GM23248 (cell line): Measurements from ENCODE around the gene TRPM3. TPM values are rescaled to one million over a fixed set of nuclear protein-coding genes. Genes with fewer than 3 reads are reported as not detected.

Experiments used
- DNase-seq: peaks from one replicate; pipeline ENCODE4 v3.0.0-alpha.2; 2015
- H2AFZ ChIP-seq: fragments of 200-600 bp; sonication (generic); 2 replicates; pipeline ENCODE4 v1.6.1; 2016; ENCODE audit warnings: antibody characterized with exemption
- H3F3A ChIP-seq: fragments of 200-600 bp; sonication (generic); 2 replicates; pipeline ENCODE4 v1.6.1; 2016; ENCODE audit warnings: mild to moderate bottlenecking, antibody characterized with exemption, mixed run types; ENCODE audit not compliant: insufficient read depth
- H3K27ac ChIP-seq: fragments of 200-600 bp; sonication (generic); 2 replicates; pipeline ENCODE4 v1.5.1; 2016; ENCODE audit warnings: mild to moderate bottlenecking
- H3K27me3 ChIP-seq: fragments of 200-600 bp; sonication (generic); replicated peaks from 2 replicates; pipeline ENCODE4 v1.6.1; 2016; ENCODE audit warnings: mild to moderate bottlenecking; ENCODE audit not compliant: insufficient read depth
- H3K36me3 ChIP-seq: fragments of 200-600 bp; sonication (generic); 2 replicates; pipeline ENCODE4 v1.6.1; 2016; ENCODE audit warnings: low read depth, mild to moderate bottlenecking
- H3K4me1 ChIP-seq: fragments of 200-600 bp; sonication (generic); 2 replicates; pipeline ENCODE4 v1.6.1; 2016; ENCODE audit warnings: mild to moderate bottlenecking; ENCODE audit not compliant: insufficient read depth
- H3K4me2 ChIP-seq: fragments of 200-600 bp; sonication (generic); one replicate; pipeline ENCODE4 v1.6.1; 2016; ENCODE audit warnings: mild to moderate bottlenecking; ENCODE audit not compliant: unreplicated experiment
- H3K4me3 ChIP-seq: fragments of 200-600 bp; sonication (generic); 2 replicates; pipeline ENCODE4 v1.5.1; 2016; ENCODE audit warnings: mild to moderate bottlenecking
- H3K79me2 ChIP-seq: fragments of 200-600 bp; sonication (generic); 2 replicates; pipeline ENCODE4 v1.6.1; 2016; ENCODE audit warnings: mild to moderate bottlenecking; ENCODE audit not compliant: insufficient read depth
- H3K9ac ChIP-seq: fragments of 200-600 bp; sonication (generic); 2 replicates; pipeline ENCODE4 v1.6.1; 2016; ENCODE audit warnings: mild to moderate bottlenecking
- H3K9me2 ChIP-seq: fragments of 200-600 bp; sonication (generic); 2 replicates; pipeline ENCODE4 v1.6.1; 2016; ENCODE audit warnings: mixed run types, mild to moderate bottlenecking, moderate library complexity; ENCODE audit not compliant: insufficient read depth
- H3K9me3 ChIP-seq: fragments of 200-600 bp; sonication (generic); one replicate; pipeline ENCODE4 v1.6.1; 2017; ENCODE audit warnings: low read depth
- H4K20me1 ChIP-seq: fragments of 200-600 bp; sonication (generic); 2 replicates; pipeline ENCODE4 v1.6.0; 2016; ENCODE audit not compliant: insufficient read depth
- EZH2 ChIP-seq: fragments of 200-600 bp; sonication (generic); IDR thresholded peaks from 2 replicates; pipeline ENCODE4 v1.6.1; 2018; ENCODE audit warnings: antibody characterized with exemption, mild to moderate bottlenecking; ENCODE audit not compliant: insufficient read depth, poor library complexity, severe bottlenecking
- EZH2phosphoT487 ChIP-seq: fragments of 200-600 bp; sonication (generic); IDR thresholded peaks from 2 replicates; pipeline ENCODE4 v1.6.1; 2018; ENCODE audit warnings: antibody characterized with exemption, moderate library complexity, mild to moderate bottlenecking, low read depth; ENCODE audit not compliant: insufficient read depth
- WGBS, 2 experiments: methylation state at CpG; one replicate each; pipeline ENCODE4 v1.1.6; 2015 to 2017; ENCODE audit warnings: low lambda C conversion rate in 2 of 2, low coverage in 1 of 2; ENCODE audit errors: missing lambda C conversion rate in 2 of 2; 5-methylcytosine and 5-hydroxymethylcytosine counted together
- in situ Hi-C: fragments of 300-500 bp; cut with MboI; formaldehyde crosslinking; loops from 2 replicates; pipeline ENCODE4 v1.15.0; 2020
- polyA plus RNA-seq: library from polyadenylated mRNA; unstranded; fragments of >200 nt; fragmentation: Nextera tagmentation; extraction: Ambion mirVana; gene quantifications from 2 replicates; pipeline ENCODE4 v1.2.1, GENCODE V29; 2016
- total RNA-seq: library from RNA; depleted of rRNA; stranded (reverse); fragments of >200 nt; shearing (Covaris generic); gene quantifications from 2 replicates; pipeline ENCODE4 v1.2.3, GENCODE V29; 2014

Gene TRPM3
- total and polyA plus RNA-seq, 2 experiments from 2014 or later, result not detected

DNA sequence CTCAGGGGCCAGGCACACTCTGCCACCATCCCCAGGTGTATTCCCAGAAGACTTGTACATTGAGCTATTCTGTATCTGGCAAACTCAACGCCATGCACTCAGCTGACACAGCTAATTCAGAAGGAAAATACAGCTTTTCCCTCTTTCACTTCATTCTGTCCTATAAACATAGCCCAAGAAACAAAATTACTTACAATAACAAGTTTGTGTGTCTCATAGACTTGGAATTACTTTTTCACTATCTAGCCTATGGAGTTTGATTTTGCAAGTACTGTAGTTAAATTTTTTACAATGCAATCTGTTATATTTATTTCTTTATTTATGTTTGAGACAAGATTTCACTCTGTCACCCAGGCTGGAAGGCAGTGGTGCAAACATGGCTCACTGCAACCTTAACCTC lies 581.9 kb downstream of the TRPM3 start:
- Histone ChIP-seq H2AFZ (no peak overlapping the region), H3K27ac (no peak overlapping the region), H3K36me3 (no peaks in the 10 kb centered on the region), H3F3A (no peaks in the 10 kb centered on the region), H3K9me3 (no peaks in the 10 kb centered on the region), H3K79me2 (no peaks in the 10 kb centered on the region), H3K9me2 (no peaks in the 10 kb centered on the region), H3K4me3 (no peak overlapping the region), H3K27me3 (no peaks in the 10 kb centered on the region), H3K9ac (no peak overlapping the region), H3K4me1 (peaks cover 2% of the 10 kb centered on the region; the same call in 1 of the 2 replicates), H4K20me1 (no peaks in the 10 kb centered on the region), H3K4me2 (no peak overlapping the region)
- 52 to 62% methylated on average over 1 of the region's 1 CpG for WGBS, 2 experiments
- in situ Hi-C loops, result no loop called here
- no peak for DNase-seq
- TF ChIP-seq EZH2 (no peak), EZH2phosphoT487 (no peak)

DNA sequence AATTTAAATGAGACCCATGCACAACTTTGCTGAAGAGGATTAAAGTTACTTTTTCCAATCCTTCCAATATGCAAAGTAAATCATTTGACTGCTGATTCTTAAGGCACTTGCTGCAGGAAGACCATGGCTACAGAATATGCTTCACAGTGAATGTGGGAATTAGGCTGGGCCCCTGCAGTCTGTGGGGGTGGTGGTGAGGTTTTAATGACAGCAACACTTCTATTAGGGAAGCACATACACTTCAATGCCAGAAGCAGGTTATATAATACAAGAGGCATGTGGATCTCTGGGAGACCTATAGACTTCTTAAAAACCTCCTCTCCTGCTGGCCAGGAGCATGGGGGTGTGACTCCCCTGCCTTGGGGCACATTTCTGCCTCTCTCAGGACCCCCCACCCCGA lies 582.4 kb downstream of the TRPM3 start:
- Histone ChIP-seq H3K27ac (no peak overlapping the region), H3K79me2 (no peaks in the 10 kb centered on the region), H3K4me2 (no peak overlapping the region), H3K9me2 (no peaks in the 10 kb centered on the region), H3F3A (no peaks in the 10 kb centered on the region), H3K36me3 (no peaks in the 10 kb centered on the region), H3K9me3 (no peaks in the 10 kb centered on the region), H4K20me1 (no peaks in the 10 kb centered on the region), H2AFZ (no peak overlapping the region), H3K9ac (no peak overlapping the region), H3K27me3 (no peaks in the 10 kb centered on the region), H3K4me1 (peaks cover 5% of the 10 kb centered on the region; the same call in 1 of the 2 replicates), H3K4me3 (no peak overlapping the region)
- WGBS, 2 experiments, result 46 to 64% methylated on average over 1 of the region's 1 CpG
- TF ChIP-seq EZH2phosphoT487, result no peak
- TF ChIP-seq EZH2, result no peak
- DNase-seq, result no peak
- in situ Hi-C loops, result no loop called here

DNA sequence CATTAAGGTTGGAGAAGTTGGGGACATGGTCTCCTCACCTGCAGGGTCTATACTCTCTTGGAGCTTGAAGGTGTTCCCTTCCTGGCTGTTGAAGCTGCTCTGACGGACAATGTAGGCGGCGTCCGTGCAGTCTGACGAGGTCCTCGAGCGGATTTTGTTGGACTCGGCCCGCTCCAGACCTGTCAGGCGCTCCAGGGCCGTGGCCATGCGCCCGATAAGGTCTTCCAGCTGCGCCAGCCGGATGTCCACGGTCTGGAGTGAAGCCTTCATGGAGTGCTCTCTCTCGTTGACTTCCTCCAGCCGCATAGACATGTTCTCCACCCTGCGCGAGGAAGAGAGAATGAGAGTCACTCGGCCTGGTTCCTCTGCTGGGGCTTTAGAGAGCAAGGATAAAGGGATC lies 584.3 kb downstream of the TRPM3 start:
- no peaks in the 10 kb centered on the region for H3K9me2 ChIP-seq
- in situ Hi-C loops, result no loop called here
- H3K4me2 ChIP-seq, result no peak overlapping the region
- no peaks in the 10 kb centered on the region for H3K36me3 ChIP-seq
- H3K9me3 ChIP-seq, result no peaks in the 10 kb centered on the region
- H3K4me3 ChIP-seq, result no peak overlapping the region
- no peak overlapping the region for H3K27ac ChIP-seq
- peaks cover 5% of the 10 kb centered on the region; the same call in 1 of the 2 replicates for H3K4me1 ChIP-seq
- H4K20me1 ChIP-seq, result no peaks in the 10 kb centered on the region
- no peaks in the 10 kb centered on the region for H3F3A ChIP-seq
- H3K27me3 ChIP-seq, result no peaks in the 10 kb centered on the region
- no peak overlapping the region for H3K9ac ChIP-seq
- WGBS, 2 experiments, result 94 to 95% methylated on average over 21 of the region's 21 CpGs
- DNase-seq, result no peak
- TF ChIP-seq EZH2phosphoT487 (no peak), EZH2 (no peak)
- no peak overlapping the region for H2AFZ ChIP-seq
- H3K79me2 ChIP-seq, result no peaks in the 10 kb centered on the region

DNA sequence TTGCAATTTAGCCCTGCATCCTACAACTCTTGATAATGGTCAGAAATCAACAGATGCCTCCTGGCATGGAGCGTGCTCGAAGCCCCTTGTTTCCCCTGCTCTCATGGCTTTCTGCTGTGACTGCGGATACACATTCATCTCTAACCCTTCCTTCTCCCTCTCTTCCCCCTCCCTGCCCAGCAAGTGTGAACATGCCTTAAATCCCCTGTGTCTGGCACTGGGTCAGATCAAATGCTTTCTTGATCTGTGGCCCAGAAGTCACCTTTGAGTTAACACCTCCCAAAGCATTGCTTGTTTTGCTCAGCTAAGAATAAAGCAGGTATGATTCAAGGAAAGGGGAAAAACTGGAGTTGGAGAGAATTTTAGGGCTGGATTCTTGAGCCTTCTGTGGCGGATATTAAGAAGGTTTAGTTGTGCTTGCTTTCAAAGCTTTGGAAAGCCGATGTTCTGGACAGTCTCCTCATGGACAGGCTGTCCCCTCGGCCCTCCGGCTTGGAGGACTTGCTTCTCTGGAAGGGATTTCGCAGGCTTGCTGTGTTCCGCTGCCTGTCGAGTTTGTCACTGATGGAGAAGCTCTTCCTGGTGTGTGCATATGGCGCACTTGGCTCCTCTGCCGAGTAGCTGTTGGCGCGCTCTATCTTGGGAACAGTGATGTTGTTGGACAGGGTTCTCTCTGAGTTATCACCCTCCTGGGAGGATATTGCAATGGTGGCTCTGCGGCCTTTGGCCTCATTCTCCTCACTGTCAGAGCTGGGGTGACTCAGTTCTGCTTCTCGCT lies 585.7 kb downstream of the TRPM3 start:
- Histone ChIP-seq H3F3A (no peaks in the 10 kb centered on the region; the same call in 1 of the 2 replicates), H3K4me1 (peaks cover 17% of the 10 kb centered on the region), H3K9me2 (no peaks in the 10 kb centered on the region), H2AFZ (no peak overlapping the region), H3K9me3 (no peaks in the 10 kb centered on the region), H3K4me3 (no peak overlapping the region), H3K9ac (no peak overlapping the region), H3K79me2 (no peaks in the 10 kb centered on the region), H3K27ac (no peak overlapping the region), H3K27me3 (no peaks in the 10 kb centered on the region), H3K36me3 (no peaks in the 10 kb centered on the region), H4K20me1 (no peaks in the 10 kb centered on the region), H3K4me2 (no peak overlapping the region)
- TF ChIP-seq EZH2phosphoT487 (no peak), EZH2 (no peak)
- 94 to 96% methylated on average over 16 of the region's 16 CpGs for WGBS, 2 experiments
- no peak for DNase-seq
- in situ Hi-C loops, result no loop called here
